HL-60 (cell line): Measurements from ENCODE around the gene KCNH8.

Experiments used
- GABPA ChIP-seq: IDR thresholded peaks from 2 replicates; pipeline ENCODE4 v1.6.1; 2012; ENCODE audit warnings: low read depth
- POLR2AphosphoS5 ChIP-seq: IDR thresholded peaks from 2 replicates; pipeline ENCODE4 v1.6.1; 2012; ENCODE audit warnings: low read depth
- SPI1 ChIP-seq: IDR thresholded peaks from 2 replicates; pipeline ENCODE4 v1.6.1; 2012; ENCODE audit warnings: low read depth, mild to moderate bottlenecking, borderline replicate concordance
- TF ChIP-seq, protein P1 (sequence below): IDR thresholded peaks from one replicate; pipeline ENCODE4 v1.5.1; 2011; ENCODE audit warnings: low read length, control low read depth, inconsistent platforms; ENCODE audit not compliant: insufficient read depth
- TF ChIP-seq, protein P2 (sequence below): IDR thresholded peaks from 2 replicates; pipeline ENCODE4 v1.6.1; 2012; ENCODE audit warnings: low read depth; ENCODE audit not compliant: insufficient replicate concordance

- TF ChIP-seq POLR2AphosphoS5, result no peak
- TF ChIP-seq, protein P1, sequence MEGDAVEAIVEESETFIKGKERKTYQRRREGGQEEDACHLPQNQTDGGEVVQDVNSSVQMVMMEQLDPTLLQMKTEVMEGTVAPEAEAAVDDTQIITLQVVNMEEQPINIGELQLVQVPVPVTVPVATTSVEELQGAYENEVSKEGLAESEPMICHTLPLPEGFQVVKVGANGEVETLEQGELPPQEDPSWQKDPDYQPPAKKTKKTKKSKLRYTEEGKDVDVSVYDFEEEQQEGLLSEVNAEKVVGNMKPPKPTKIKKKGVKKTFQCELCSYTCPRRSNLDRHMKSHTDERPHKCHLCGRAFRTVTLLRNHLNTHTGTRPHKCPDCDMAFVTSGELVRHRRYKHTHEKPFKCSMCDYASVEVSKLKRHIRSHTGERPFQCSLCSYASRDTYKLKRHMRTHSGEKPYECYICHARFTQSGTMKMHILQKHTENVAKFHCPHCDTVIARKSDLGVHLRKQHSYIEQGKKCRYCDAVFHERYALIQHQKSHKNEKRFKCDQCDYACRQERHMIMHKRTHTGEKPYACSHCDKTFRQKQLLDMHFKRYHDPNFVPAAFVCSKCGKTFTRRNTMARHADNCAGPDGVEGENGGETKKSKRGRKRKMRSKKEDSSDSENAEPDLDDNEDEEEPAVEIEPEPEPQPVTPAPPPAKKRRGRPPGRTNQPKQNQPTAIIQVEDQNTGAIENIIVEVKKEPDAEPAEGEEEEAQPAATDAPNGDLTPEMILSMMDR, result no peak
- TF ChIP-seq, protein P2, sequence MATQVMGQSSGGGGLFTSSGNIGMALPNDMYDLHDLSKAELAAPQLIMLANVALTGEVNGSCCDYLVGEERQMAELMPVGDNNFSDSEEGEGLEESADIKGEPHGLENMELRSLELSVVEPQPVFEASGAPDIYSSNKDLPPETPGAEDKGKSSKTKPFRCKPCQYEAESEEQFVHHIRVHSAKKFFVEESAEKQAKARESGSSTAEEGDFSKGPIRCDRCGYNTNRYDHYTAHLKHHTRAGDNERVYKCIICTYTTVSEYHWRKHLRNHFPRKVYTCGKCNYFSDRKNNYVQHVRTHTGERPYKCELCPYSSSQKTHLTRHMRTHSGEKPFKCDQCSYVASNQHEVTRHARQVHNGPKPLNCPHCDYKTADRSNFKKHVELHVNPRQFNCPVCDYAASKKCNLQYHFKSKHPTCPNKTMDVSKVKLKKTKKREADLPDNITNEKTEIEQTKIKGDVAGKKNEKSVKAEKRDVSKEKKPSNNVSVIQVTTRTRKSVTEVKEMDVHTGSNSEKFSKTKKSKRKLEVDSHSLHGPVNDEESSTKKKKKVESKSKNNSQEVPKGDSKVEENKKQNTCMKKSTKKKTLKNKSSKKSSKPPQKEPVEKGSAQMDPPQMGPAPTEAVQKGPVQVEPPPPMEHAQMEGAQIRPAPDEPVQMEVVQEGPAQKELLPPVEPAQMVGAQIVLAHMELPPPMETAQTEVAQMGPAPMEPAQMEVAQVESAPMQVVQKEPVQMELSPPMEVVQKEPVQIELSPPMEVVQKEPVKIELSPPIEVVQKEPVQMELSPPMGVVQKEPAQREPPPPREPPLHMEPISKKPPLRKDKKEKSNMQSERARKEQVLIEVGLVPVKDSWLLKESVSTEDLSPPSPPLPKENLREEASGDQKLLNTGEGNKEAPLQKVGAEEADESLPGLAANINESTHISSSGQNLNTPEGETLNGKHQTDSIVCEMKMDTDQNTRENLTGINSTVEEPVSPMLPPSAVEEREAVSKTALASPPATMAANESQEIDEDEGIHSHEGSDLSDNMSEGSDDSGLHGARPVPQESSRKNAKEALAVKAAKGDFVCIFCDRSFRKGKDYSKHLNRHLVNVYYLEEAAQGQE, result no peak
- TF ChIP-seq SPI1, result no peak; the same call in 1 of the 2 replicates
- no peak for TF ChIP-seq GABPA
These were observed 391.4 kb downstream of the KCNH8 start for GRCh38 chr3:19539518-19540392.
